DOHH2 (cell line): ENCODE results near the gene NPBWR2.

Source experiments
- H3F3A ChIP-seq: fragments of 200-600 bp; sonication (generic), shearing (Covaris generic); 2 replicates; pipeline ENCODE4 v1.6.0; 2016; ENCODE audit warnings: antibody characterized with exemption, mild to moderate bottlenecking; ENCODE audit not compliant: control insufficient read depth, insufficient read depth
- H3K27ac ChIP-seq: fragments of 200-600 bp; sonication (generic); 2 replicates; pipeline ENCODE4 v1.5.1; 2014; ENCODE audit warnings: low read depth, mild to moderate bottlenecking, low read length, moderate library complexity
- H3K27me3 ChIP-seq: fragments of 200-600 bp; sonication (generic); 2 replicates; pipeline ENCODE4 v1.6.1; 2014; ENCODE audit warnings: mild to moderate bottlenecking, low read length, mixed read lengths; ENCODE audit not compliant: control insufficient read depth
- H3K36me3 ChIP-seq: fragments of 200-600 bp; sonication (generic); 2 replicates; pipeline ENCODE4 v1.6.1; 2014; ENCODE audit warnings: mild to moderate bottlenecking, low read length, moderate library complexity, mixed read lengths; ENCODE audit not compliant: control insufficient read depth
- H3K4me1 ChIP-seq: fragments of 200-600 bp; sonication (generic); 2 replicates; pipeline ENCODE4 v1.6.1; 2014; ENCODE audit warnings: mild to moderate bottlenecking, low read length, mixed read lengths; ENCODE audit not compliant: control insufficient read depth
- H3K4me2 ChIP-seq: fragments of 200-600 bp; sonication (generic); 2 replicates; pipeline ENCODE4 v1.6.0; 2014; ENCODE audit warnings: mild to moderate bottlenecking, low read length, moderate library complexity
- H3K4me3 ChIP-seq: fragments of 200-600 bp; sonication (generic); 2 replicates; pipeline ENCODE4 v1.5.1; 2014; ENCODE audit warnings: mild to moderate bottlenecking, low read length, mixed read lengths
- H3K79me2 ChIP-seq: fragments of 200-600 bp; sonication (generic); 2 replicates; pipeline ENCODE4 v1.6.1; 2014; ENCODE audit warnings: mild to moderate bottlenecking, low read length, mixed read lengths; ENCODE audit not compliant: control insufficient read depth
- H3K9me2 ChIP-seq: fragments of 200-600 bp; sonication (generic); replicated peaks from 2 replicates; pipeline ENCODE4 v1.6.1; 2014; ENCODE audit warnings: mild to moderate bottlenecking, low read length, mixed read lengths; ENCODE audit not compliant: control insufficient read depth
- H3K9me3 ChIP-seq: fragments of 200-600 bp; sonication (generic); 2 replicates; pipeline ENCODE4 v1.6.1; 2014; ENCODE audit warnings: antibody characterized with exemption, low read length, mixed read lengths; ENCODE audit not compliant: control insufficient read depth, insufficient read depth
- H4K20me1 ChIP-seq: fragments of 200-600 bp; sonication (generic); 2 replicates; pipeline ENCODE4 v1.6.0; 2014; ENCODE audit warnings: low read depth, mild to moderate bottlenecking, antibody characterized with exemption, low read length, moderate library complexity; ENCODE audit not compliant: control insufficient read depth, insufficient read depth
- EZH2phosphoT487 ChIP-seq: fragments of 200-600 bp; sonication (generic); IDR thresholded peaks from 2 replicates; pipeline ENCODE4 v1.6.1; 2017; ENCODE audit warnings: borderline replicate concordance, mild to moderate bottlenecking, antibody characterized with exemption, low read length, moderate library complexity, mixed read lengths
- TF ChIP-seq, protein P1 (sequence below): fragments of 200-600 bp; sonication (generic); IDR thresholded peaks from one replicate; pipeline ENCODE4 v1.5.1; 2014; ENCODE audit warnings: antibody characterized with exemption, mild to moderate bottlenecking, low read depth, low read length; ENCODE audit not compliant: poor library complexity, severe bottlenecking

The NPBWR2 gene

DNA sequence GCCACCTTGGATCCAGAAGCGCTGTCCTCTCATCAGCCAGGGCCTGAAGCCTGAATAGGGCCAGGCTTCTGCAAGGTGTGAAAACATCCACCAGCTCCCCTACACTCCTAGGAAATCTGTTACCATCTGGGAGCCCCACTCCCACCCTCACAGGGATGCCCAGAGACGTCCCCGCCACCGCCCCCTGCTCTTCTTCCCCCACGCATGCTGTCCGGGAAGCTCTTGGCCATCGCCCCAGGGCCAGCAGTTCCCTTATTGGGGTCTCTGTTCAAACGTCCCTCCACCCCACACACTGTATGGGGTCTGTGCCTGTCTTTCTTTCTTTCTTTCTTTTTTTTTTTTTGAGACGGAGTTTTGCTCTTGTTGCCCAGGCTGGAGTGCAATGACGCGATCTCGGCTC, 31.8 kb downstream of the NPBWR2 start:
- Histone ChIP-seq H3K4me2 (no peak overlapping the region), H4K20me1 (no peaks in the 10 kb centered on the region), H3K79me2 (peaks cover 25% of the 10 kb centered on the region), H3K27ac (no peak overlapping the region), H3F3A (peaks cover 20% of the 10 kb centered on the region), H3K9me3 (no peaks in the 10 kb centered on the region), H3K27me3 (no peaks in the 10 kb centered on the region), H3K9me2 (no peaks in the 10 kb centered on the region), H3K4me1 (peaks cover 63% of the 10 kb centered on the region), H3K4me3 (no peak overlapping the region), H3K36me3 (peaks cover 62% of the 10 kb centered on the region)
- TF ChIP-seq EZH2phosphoT487, result no peak
- TF ChIP-seq, protein P1, sequence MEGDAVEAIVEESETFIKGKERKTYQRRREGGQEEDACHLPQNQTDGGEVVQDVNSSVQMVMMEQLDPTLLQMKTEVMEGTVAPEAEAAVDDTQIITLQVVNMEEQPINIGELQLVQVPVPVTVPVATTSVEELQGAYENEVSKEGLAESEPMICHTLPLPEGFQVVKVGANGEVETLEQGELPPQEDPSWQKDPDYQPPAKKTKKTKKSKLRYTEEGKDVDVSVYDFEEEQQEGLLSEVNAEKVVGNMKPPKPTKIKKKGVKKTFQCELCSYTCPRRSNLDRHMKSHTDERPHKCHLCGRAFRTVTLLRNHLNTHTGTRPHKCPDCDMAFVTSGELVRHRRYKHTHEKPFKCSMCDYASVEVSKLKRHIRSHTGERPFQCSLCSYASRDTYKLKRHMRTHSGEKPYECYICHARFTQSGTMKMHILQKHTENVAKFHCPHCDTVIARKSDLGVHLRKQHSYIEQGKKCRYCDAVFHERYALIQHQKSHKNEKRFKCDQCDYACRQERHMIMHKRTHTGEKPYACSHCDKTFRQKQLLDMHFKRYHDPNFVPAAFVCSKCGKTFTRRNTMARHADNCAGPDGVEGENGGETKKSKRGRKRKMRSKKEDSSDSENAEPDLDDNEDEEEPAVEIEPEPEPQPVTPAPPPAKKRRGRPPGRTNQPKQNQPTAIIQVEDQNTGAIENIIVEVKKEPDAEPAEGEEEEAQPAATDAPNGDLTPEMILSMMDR, result no peak

DNA sequence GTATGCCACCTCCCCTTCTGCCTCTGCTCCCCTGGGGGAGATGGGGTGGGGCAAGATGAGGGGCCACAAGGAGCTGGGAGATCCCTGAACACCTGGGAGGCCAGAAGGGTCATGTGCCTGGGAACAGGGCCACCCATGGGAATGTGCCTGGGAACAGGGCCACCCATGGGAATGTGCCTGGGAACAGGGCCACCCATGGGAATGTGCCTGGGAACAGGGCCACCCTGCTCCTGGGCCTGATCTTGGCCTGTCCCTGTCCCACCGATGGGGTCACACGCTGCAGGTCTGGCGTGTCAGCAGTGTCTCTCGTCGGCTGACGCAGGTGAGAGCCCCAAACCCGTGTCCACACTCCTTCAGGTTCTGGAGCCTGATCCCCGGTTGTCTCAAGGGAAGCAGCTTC, 32.4 kb downstream of the NPBWR2 start:
- Histone ChIP-seq H3K9me3 (no peaks in the 10 kb centered on the region), H3K27ac (no peak overlapping the region), H3K4me2 (no peak overlapping the region), H4K20me1 (no peaks in the 10 kb centered on the region), H3K36me3 (peaks cover 65% of the 10 kb centered on the region), H3K9me2 (no peaks in the 10 kb centered on the region), H3K27me3 (no peaks in the 10 kb centered on the region), H3K79me2 (peaks cover 25% of the 10 kb centered on the region), H3K4me1 (peaks cover 63% of the 10 kb centered on the region), H3K4me3 (no peak overlapping the region), H3F3A (peaks cover 15% of the 10 kb centered on the region)
- TF ChIP-seq EZH2phosphoT487, result no peak
- TF ChIP-seq, protein P1, result no peak

DNA sequence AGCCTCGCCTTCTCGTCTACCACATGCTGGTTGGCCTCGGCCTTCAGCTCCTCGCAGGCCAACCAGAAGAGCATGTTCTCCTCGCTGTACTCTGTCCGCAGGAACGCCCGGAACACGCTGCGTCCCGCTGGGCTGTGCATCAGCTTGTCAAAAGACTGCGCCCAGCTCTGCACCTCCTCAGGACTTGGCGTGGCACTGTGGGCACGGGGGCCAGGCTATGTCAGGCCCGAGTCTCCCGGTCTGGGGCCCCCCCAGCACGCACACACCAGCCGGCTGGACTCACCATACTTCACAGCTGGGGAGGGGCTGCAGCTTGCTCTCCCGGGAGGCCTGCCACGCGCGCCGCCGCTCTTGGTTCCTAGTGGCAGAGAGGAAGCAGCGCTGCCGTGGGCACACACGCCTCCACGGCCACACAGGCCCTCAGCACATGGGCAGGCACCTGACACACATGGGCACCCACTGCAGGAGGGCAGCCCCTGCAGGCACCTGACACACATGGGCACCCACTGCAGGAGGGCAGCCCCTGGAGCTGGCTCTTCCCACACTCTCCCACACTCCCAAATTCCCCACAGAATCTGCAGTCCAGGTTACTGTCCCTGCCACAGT, 33.1 kb downstream of the NPBWR2 start:
- no peaks in the 10 kb centered on the region for H3K9me3 ChIP-seq
- H3K9me2 ChIP-seq, result no peaks in the 10 kb centered on the region
- H3K4me3 ChIP-seq, result no peak overlapping the region
- H3K36me3 ChIP-seq, result peaks cover 64% of the 10 kb centered on the region
- no peaks in the 10 kb centered on the region for H3K27me3 ChIP-seq
- H3K4me2 ChIP-seq, result no peak overlapping the region
- TF ChIP-seq, protein P1, result no peak
- no peak for TF ChIP-seq EZH2phosphoT487
- no peak overlapping the region for H3K27ac ChIP-seq
- H3K4me1 ChIP-seq, result peaks cover 64% of the 10 kb centered on the region
- peaks cover 25% of the 10 kb centered on the region for H3K79me2 ChIP-seq
- no peaks in the 10 kb centered on the region for H4K20me1 ChIP-seq
- H3F3A ChIP-seq, result peaks cover 15% of the 10 kb centered on the region
